ENCODE measurements around the gene ADAT1. TPM values are rescaled to one million over a fixed set of nuclear protein-coding genes. Genes with fewer than 3 reads are reported as not detected.

Gene ADAT1
- total and polyA plus RNA-seq, 2 experiments from 2014 or later: 21.2 to 37.9 TPM

DNA sequence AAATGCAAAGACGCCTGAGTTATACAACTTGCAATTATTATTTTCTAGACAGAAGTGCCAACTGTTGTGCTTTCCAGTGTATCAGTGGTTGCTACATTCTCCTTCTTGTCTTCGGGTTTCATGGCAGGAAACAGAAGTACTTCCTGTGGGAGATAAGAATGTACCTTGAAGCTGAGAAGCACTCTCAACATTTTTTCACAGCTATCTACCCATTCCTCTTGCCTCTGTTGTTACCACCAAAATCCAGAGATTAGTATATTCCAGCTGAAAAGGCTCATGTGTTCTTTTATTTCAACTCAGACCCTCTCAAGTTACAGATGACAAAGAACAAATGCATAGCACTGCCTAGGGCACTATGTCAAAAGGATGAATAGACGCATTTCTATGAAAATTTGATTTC, 4.8 kb upstream of the ADAT1 start:
- WGBS (ENCODE audit: low lambda C conversion rate, missing lambda C conversion rate): 64% methylated on average over 3 of the region's 3 CpGs
- Histone ChIP-seq H3K9me2 (replicated peaks; ENCODE audit: insufficient read depth) (no peaks in the 10 kb centered on the region), H3K4me2 (no peak overlapping the region), H3K27me3 (no peaks in the 10 kb centered on the region), H3K27ac (no peak overlapping the region), H3K4me1 (ENCODE audit: insufficient read depth) (peaks cover 17% of the 10 kb centered on the region), H3K36me3 (replicated peaks; ENCODE audit: insufficient read depth, low read depth) (no peaks in the 10 kb centered on the region), H3K79me2 (no peaks in the 10 kb centered on the region), H3K9me3 (ENCODE audit: low read depth) (no peaks in the 10 kb centered on the region), H2AFZ (no peak overlapping the region), H3K4me3 (no peak overlapping the region), H4K20me1 (ENCODE audit: insufficient read depth, poor library complexity, severe bottlenecking) (no peaks in the 10 kb centered on the region)
- DNase-seq (ENCODE audit: low spot score): no peak
- no peak for TF ChIP-seq EZH2 (IDR thresholded peaks at IDR 0.05; ENCODE audit: borderline replicate concordance)
- TF ChIP-seq, protein P1, sequence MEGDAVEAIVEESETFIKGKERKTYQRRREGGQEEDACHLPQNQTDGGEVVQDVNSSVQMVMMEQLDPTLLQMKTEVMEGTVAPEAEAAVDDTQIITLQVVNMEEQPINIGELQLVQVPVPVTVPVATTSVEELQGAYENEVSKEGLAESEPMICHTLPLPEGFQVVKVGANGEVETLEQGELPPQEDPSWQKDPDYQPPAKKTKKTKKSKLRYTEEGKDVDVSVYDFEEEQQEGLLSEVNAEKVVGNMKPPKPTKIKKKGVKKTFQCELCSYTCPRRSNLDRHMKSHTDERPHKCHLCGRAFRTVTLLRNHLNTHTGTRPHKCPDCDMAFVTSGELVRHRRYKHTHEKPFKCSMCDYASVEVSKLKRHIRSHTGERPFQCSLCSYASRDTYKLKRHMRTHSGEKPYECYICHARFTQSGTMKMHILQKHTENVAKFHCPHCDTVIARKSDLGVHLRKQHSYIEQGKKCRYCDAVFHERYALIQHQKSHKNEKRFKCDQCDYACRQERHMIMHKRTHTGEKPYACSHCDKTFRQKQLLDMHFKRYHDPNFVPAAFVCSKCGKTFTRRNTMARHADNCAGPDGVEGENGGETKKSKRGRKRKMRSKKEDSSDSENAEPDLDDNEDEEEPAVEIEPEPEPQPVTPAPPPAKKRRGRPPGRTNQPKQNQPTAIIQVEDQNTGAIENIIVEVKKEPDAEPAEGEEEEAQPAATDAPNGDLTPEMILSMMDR (IDR thresholded peaks at IDR 0.05; ENCODE audit: poor library complexity): no peak
- no peak for TF ChIP-seq EZH2phosphoT487 (IDR thresholded peaks at IDR 0.05; ENCODE audit: low read depth, severe bottlenecking, unreplicated experiment)

DNA sequence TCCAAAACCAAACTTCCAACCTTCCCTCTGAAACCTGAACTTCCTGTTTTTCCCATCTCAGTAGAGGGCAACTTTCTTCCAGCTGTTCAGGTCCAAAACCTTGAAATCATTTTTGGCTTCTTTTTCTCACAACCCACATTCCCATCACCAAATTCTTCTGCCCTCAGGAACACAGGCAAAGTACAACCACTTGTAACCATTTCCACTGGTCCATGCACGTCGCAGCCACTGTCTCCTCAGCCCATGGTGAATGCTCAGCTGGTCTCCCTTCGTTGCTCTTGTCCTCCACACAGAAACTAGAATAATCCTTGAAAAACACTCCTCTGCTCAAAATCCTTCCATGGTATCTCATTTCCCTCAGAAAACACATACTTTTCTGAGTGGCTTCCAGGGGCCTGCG, 3.7 kb upstream of the ADAT1 start:
- Histone ChIP-seq H3K4me2 (no peak overlapping the region), H4K20me1 (ENCODE audit: insufficient read depth, poor library complexity, severe bottlenecking) (no peaks in the 10 kb centered on the region), H3K27ac (no peak overlapping the region), H3K9me3 (ENCODE audit: low read depth) (no peaks in the 10 kb centered on the region), H3K36me3 (replicated peaks; ENCODE audit: insufficient read depth, low read depth) (no peaks in the 10 kb centered on the region), H3K27me3 (no peaks in the 10 kb centered on the region), H3K4me3 (no peak overlapping the region), H2AFZ (no peak overlapping the region), H3K4me1 (ENCODE audit: insufficient read depth) (peaks cover 14% of the 10 kb centered on the region), H3K79me2 (peaks cover 4% of the 10 kb centered on the region), H3K9me2 (replicated peaks; ENCODE audit: insufficient read depth) (no peaks in the 10 kb centered on the region)
- no peak for DNase-seq (ENCODE audit: low spot score)
- TF ChIP-seq, protein P1 (IDR thresholded peaks at IDR 0.05; ENCODE audit: poor library complexity): no peak
- TF ChIP-seq EZH2 (IDR thresholded peaks at IDR 0.05; ENCODE audit: borderline replicate concordance) (no peak), EZH2phosphoT487 (IDR thresholded peaks at IDR 0.05; ENCODE audit: low read depth, severe bottlenecking, unreplicated experiment) (no peak)
- WGBS (ENCODE audit: low lambda C conversion rate, missing lambda C conversion rate): 97% methylated on average over 4 of the region's 4 CpGs

DNA sequence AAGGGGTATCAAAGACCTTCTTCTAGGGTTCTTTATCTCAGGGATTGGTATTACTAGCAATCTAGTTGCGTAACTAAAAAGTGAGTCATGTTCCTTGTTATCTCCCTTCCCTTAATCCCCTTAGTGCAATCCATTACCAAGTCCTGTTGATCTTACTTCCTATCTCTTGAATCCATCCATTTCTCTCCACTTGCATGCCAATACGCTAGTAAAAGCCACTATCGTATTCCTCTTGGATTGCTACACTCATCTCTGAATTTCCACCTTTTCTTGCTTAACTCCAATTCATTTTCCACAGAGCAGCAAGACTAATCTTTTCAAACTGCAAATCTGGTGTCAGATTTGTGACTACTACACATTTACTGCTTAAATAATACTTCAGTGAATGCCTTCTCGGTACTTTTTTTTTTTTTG, 1.8 kb upstream of the ADAT1 start:
- 30% methylated on average over 4 of the region's 4 CpGs for WGBS (ENCODE audit: low lambda C conversion rate, missing lambda C conversion rate)
- H3K4me3 ChIP-seq: no peak overlapping the region

More for the DNA sequence above, 1.8 kb upstream of the ADAT1 start:
- no peaks in the 10 kb centered on the region for H3K9me2 ChIP-seq (replicated peaks; ENCODE audit: insufficient read depth)
- H4K20me1 ChIP-seq (ENCODE audit: insufficient read depth, poor library complexity, severe bottlenecking): no peaks in the 10 kb centered on the region
- H2AFZ ChIP-seq: no peak overlapping the region
- TF ChIP-seq EZH2 (IDR thresholded peaks at IDR 0.05; ENCODE audit: borderline replicate concordance) (no peak), EZH2phosphoT487 (IDR thresholded peaks at IDR 0.05; ENCODE audit: low read depth, severe bottlenecking, unreplicated experiment) (no peak)
- TF ChIP-seq, protein P1 (IDR thresholded peaks at IDR 0.05; ENCODE audit: poor library complexity): no peak
- H3K36me3 ChIP-seq (replicated peaks; ENCODE audit: insufficient read depth, low read depth): no peaks in the 10 kb centered on the region
- H3K4me1 ChIP-seq (ENCODE audit: insufficient read depth): peaks cover 20% of the 10 kb centered on the region
- DNase-seq (ENCODE audit: low spot score): peak; percentile 52
- peak overlapping the region; percentile 0 for H3K4me2 ChIP-seq
- no peaks in the 10 kb centered on the region for H3K9me3 ChIP-seq (ENCODE audit: low read depth)
- no peaks in the 10 kb centered on the region for H3K27me3 ChIP-seq
- peak overlapping the region; percentile 72 for H3K27ac ChIP-seq
- H3K79me2 ChIP-seq: peaks cover 15% of the 10 kb centered on the region

Data from hepatocyte (in vitro differentiated cells).